ENCODE results near the gene TUBG1. TPM values are rescaled to one million over a fixed set of nuclear protein-coding genes. Genes with fewer than 3 reads are reported as not detected.

TUBG1 gene
- total RNA-seq, 1 donor from 2014 or later, result 42.9 TPM

DNA sequence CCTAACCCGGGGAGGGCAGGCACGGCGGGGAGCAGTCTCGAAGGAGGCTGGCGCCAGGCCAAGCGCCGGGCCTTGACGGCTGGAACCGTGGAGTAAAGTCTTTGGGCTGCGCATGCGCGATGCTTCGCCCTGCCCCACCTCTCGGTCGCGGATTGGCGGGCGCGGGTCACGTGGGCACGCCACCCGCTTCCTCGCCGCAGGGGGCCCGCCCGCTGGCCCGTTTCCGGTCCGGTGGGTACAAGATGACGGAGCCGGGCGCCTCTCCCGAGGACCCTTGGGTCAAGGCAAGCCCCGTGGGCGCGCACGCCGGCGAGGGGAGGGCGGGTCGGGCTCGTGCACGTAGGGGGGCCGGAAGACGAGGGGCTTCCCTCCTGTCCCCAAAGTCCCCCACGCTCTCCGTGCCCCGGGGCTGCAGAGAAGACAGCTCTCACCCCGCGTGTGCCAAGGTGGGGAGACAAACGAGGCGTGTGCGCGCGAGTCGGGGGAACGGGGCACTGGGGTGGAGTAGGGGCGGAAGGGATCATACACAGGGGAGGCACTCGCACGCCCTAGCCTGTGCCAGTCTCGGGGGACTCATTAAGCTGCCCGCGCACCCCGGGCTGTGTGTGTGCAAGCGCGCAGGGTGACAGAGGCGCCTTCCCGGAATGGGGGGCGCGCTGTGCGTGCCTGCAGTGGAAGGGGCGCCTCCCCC lies 42.5 kb upstream of the TUBG1 start, which contains the start of gene MLX:
TSS of gene MLX (plus strand) at position 218 of the 691 bp plus-strand sequence. CDS start at position 243, 25 bp downstream.
- no peaks in the 10 kb centered on the region for H3K27me3 Mint-ChIP-seq (ENCODE audit: low read depth)
- peaks cover 9% of the 10 kb centered on the region for H3K36me3 Mint-ChIP-seq
- H3K4me1 Mint-ChIP-seq, result peaks cover 26% of the 10 kb centered on the region
- peak within 1 kb of the TSS; percentile 94 for H3K4me3 Mint-ChIP-seq
- peak; percentile 95 for DNase-seq (ENCODE audit: low spot score in 2 of 2, unreplicated experiment in 2 of 2)
- peak within 1 kb of the TSS; percentile 91 for H3K27ac Mint-ChIP-seq
- TF ChIP-seq, protein P1, sequence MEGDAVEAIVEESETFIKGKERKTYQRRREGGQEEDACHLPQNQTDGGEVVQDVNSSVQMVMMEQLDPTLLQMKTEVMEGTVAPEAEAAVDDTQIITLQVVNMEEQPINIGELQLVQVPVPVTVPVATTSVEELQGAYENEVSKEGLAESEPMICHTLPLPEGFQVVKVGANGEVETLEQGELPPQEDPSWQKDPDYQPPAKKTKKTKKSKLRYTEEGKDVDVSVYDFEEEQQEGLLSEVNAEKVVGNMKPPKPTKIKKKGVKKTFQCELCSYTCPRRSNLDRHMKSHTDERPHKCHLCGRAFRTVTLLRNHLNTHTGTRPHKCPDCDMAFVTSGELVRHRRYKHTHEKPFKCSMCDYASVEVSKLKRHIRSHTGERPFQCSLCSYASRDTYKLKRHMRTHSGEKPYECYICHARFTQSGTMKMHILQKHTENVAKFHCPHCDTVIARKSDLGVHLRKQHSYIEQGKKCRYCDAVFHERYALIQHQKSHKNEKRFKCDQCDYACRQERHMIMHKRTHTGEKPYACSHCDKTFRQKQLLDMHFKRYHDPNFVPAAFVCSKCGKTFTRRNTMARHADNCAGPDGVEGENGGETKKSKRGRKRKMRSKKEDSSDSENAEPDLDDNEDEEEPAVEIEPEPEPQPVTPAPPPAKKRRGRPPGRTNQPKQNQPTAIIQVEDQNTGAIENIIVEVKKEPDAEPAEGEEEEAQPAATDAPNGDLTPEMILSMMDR (IDR thresholded peaks at IDR 0.05; ENCODE audit: unreplicated experiment), result peak; percentile 9
- H3K9me3 Mint-ChIP-seq, result no peaks in the 10 kb centered on the region

DNA sequence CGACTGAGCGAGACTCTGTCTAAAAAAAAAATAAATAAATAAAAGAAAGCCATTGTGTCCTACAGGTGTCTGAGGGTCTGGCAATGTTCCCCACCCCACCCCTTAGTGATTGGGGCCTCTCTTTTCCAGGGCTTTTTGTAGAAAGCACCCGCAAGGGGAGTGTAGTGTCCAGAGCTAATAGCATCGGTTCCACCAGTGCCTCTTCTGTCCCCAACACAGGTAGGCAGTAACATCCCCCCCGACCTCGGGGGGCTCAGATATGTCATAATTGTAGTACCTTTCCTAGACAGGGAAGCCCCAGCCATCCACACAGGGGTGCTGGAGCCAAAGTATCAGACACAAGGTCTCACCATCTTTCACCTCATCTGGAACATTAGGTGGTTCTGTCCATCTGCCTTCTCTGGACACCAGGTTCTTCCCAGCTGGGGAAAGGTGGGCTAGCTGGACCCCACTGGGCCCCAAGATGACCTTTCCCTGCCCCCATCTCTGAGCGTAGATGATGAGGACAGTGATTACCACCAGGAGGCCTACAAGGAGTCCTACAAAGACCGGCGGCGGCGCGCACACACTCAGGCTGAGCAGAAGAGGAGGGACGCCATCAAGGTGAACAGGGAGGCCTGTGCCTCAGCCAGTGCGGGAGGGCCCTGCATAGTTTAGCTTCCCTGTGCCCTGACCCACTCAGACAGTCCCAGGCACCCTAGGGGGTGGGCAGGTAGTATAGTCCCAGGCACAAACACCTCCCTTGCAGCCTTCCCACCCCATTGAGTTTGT lies 41.0 kb upstream of the TUBG1 start:
- H3K4me1 Mint-ChIP-seq, result peaks cover 15% of the 10 kb centered on the region
- no peaks in the 10 kb centered on the region for H3K9me3 Mint-ChIP-seq
- no peaks in the 10 kb centered on the region for H3K27me3 Mint-ChIP-seq (ENCODE audit: low read depth)
- no peak overlapping the region for H3K27ac Mint-ChIP-seq
- H3K4me3 Mint-ChIP-seq, result peak overlapping the region; percentile 94
- TF ChIP-seq, protein P1 (IDR thresholded peaks at IDR 0.05; ENCODE audit: unreplicated experiment), result no peak
- no peak for DNase-seq (ENCODE audit: low spot score in 2 of 2, unreplicated experiment in 2 of 2)
- peaks cover 16% of the 10 kb centered on the region for H3K36me3 Mint-ChIP-seq

DNA sequence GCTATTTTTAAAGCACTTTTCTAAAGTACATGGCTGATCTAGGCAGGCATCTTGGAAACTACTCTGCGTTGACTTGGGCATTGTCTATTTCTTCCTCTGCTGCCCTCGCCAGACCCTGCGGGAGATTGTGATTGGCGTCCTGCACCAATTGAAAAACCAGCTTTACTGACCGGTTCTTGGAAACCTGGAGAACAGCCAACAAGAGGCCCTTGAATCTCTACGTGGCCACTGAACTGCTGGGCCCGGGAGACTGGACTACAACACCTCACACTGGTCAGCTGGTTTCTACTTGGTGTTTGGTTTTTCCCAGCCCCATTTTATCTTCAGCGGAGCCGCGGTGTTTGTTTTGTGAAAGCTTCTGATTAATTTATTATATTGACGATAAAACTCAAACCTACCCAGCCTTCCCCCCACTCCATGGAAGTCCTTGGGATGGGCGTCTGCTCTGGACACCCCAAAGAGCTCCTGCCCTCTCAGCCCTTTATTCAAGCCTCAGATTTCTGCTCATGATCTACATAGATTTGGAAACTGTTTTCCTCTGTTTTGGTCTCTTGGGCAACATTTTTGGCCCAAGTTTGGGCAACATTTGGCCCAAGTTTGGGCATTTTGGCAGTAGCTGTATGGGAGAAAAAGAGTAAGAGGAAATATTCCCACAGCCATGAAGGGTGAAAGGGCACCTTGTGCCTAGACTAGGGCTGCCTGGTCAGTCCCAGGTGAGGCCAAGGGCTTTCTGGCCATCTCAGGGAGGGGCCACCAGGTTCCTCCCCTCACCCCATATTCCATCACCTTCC lies 37.9 kb upstream of the TUBG1 start:
- peaks cover 14% of the 10 kb centered on the region for H3K4me1 Mint-ChIP-seq
- H3K9me3 Mint-ChIP-seq, result no peaks in the 10 kb centered on the region
- H3K27me3 Mint-ChIP-seq (ENCODE audit: low read depth), result no peaks in the 10 kb centered on the region
- peaks cover 22% of the 10 kb centered on the region for H3K36me3 Mint-ChIP-seq
- TF ChIP-seq, protein P1 (IDR thresholded peaks at IDR 0.05; ENCODE audit: unreplicated experiment), result no peak
- H3K4me3 Mint-ChIP-seq, result no peak overlapping the region
- DNase-seq (ENCODE audit: low spot score in 2 of 2, unreplicated experiment in 2 of 2), result no peak
- no peak overlapping the region for H3K27ac Mint-ChIP-seq

DNA sequence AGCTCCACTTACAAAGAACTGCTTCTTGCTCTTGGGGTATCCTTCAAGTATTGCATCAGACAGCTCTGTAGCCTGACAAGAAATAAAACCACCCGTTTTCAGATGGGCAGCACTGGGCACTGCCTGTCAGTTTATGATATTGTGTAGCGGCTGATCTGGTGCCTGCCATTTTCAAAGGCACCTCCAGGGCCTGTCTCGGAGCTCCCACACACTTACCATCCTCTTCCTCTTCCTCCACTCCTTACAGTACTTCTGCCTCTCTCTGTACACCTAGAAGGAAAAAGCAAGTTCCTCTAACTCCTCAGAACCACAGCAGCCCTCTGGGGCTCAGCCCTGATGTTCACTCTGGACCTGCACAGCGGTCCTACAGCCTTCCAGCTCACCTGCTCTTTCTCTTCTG lies 36.4 kb upstream of the TUBG1 start:
- Mint-ChIP-seq H3K27ac (no peak overlapping the region), H3K36me3 (peaks cover 22% of the 10 kb centered on the region), H3K9me3 (no peaks in the 10 kb centered on the region), H3K4me1 (peaks cover 17% of the 10 kb centered on the region), H3K4me3 (no peak overlapping the region), H3K27me3 (ENCODE audit: low read depth) (no peaks in the 10 kb centered on the region)
- DNase-seq (ENCODE audit: low spot score in 2 of 2, unreplicated experiment in 2 of 2), result no peak
- TF ChIP-seq, protein P1 (IDR thresholded peaks at IDR 0.05; ENCODE audit: unreplicated experiment), result no peak

DNA sequence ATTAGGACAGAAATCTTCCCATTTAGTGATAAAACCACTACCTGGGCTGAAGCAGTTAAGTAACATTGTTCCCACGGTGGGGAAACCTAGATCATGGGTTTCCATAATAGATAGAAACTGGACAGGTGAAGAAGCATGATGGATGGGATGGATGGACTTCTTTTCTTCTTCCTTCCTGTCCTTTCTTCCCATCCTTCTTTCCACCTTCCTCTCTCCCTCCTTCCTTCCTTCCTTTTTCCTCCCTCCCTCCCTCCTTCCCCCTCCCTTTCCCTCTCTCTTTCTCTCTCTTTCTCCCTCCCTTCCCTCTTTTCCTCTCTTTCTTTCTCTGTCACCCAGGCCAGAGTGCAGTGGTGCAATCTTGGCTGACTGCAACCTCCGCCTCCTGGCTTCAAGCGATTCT lies 35.0 kb upstream of the TUBG1 start:
- TF ChIP-seq, protein P1 (IDR thresholded peaks at IDR 0.05; ENCODE audit: unreplicated experiment), result no peak
- H3K4me3 Mint-ChIP-seq, result no peak overlapping the region
- no peak overlapping the region for H3K27ac Mint-ChIP-seq
- no peaks in the 10 kb centered on the region for H3K27me3 Mint-ChIP-seq (ENCODE audit: low read depth)
- H3K36me3 Mint-ChIP-seq, result peaks cover 20% of the 10 kb centered on the region
- H3K4me1 Mint-ChIP-seq, result peaks cover 23% of the 10 kb centered on the region
- DNase-seq (ENCODE audit: low spot score in 2 of 2, unreplicated experiment in 2 of 2), result no peak
- H3K9me3 Mint-ChIP-seq, result no peaks in the 10 kb centered on the region
